SK-N-MC (cell line): ENCODE measurements around the gene RIN1.

Experiments used
- EZH2 ChIP-seq: fragments of 200-600 bp; sonication (generic); IDR thresholded peaks from one replicate; pipeline ENCODE4 v1.6.1; 2017; ENCODE audit warnings: antibody characterized with exemption
- POLR2AphosphoS5 ChIP-seq: IDR thresholded peaks from 2 replicates; pipeline ENCODE4 v1.6.1; 2012; ENCODE audit warnings: mild to moderate bottlenecking, low read depth, low read length, borderline replicate concordance

- TF ChIP-seq POLR2AphosphoS5 (no peak), EZH2 (no peak)
These were observed 26.8 kb downstream of the RIN1 start for GRCh38 chr11:66309475-66309874.
